Endothelial cell of umbilical vein (primary cell): ENCODE results near the gene STRIT1. TPM values are rescaled to one million over a fixed set of nuclear protein-coding genes. Genes with fewer than 3 reads are reported as not detected.
A peak's percentile ranks its signal among the peaks of the same experiment; 100 is the strongest.

Experiments
- BruUV-seq: library from RNA; stranded (reverse); fragments of 400-500 nt; replicated peaks from 2 replicates; lab custom pipeline; 2021; lab: Mats Ljungman, UMichigan
- CTCF ChIA-PET: fragments of 300-600, 350-600 bp; sonication (Branson Sonifier 250); formaldehyde crosslinking; loops from one replicate; lab custom pipeline; 2021; ENCODE audit warnings: antibody characterized with exemption, inconsistent platforms; lab: Charles Lee
- POLR2A ChIA-PET: fragments of 300-600, 350-600 bp; sonication (Branson Sonifier 250); formaldehyde crosslinking; loops from one replicate; lab custom pipeline; 2021; ENCODE audit warnings: antibody characterized with exemption, inconsistent platforms; lab: Charles Lee
- DNase-seq: peaks from one replicate; pipeline ENCODE4 v3.0.0-alpha.2; 2011; ENCODE audit warnings: low read depth, low spot score
- FAIRE-seq: peaks from 2 replicates; lab custom pipeline; 2011; peaks lifted over from hg19 to GRCh38; lab: Jason Lieb, UNC
- H2AFZ ChIP-seq: 2 replicates; pipeline ENCODE4 v1.6.0; 2012; ENCODE audit warnings: low read depth, low read length, control low read depth, inconsistent platforms
- H3K27ac ChIP-seq: 2 replicates; pipeline ENCODE4 v1.5.1; 2011; ENCODE audit warnings: low read depth, mild to moderate bottlenecking, control low read depth, low read length, moderate library complexity; ENCODE audit not compliant: insufficient read depth
- H3K27me3 ChIP-seq, 2 experiments: 2 replicates each; pipeline versions ENCODE4 v1.6.0 to v1.6.1; 2011; ENCODE audit warnings: low read length in 2 of 2, mixed read lengths in 1 of 2; ENCODE audit not compliant: control insufficient read depth in 2 of 2, insufficient read depth in 2 of 2
- H3K36me3 ChIP-seq, 2 experiments: 2 replicates in 1 of 2; 3 replicates in 1 of 2; pipeline ENCODE4 v1.5.1; 2011; ENCODE audit warnings: low read length in 2 of 2, mild to moderate bottlenecking in 1 of 2, moderate library complexity in 1 of 2; ENCODE audit not compliant: control insufficient read depth in 2 of 2, insufficient read depth in 2 of 2; ENCODE audit errors: extremely low read depth in 1 of 2
- H3K4me1 ChIP-seq: 3 replicates; pipeline ENCODE4 v1.5.1; 2011; ENCODE audit warnings: mild to moderate bottlenecking, low read length; ENCODE audit not compliant: control insufficient read depth, insufficient read depth; ENCODE audit errors: extremely low read depth
- H3K4me2 ChIP-seq: 2 replicates; pipeline ENCODE4 v1.6.1; 2011; ENCODE audit warnings: low read length, control low read depth, mixed read lengths; ENCODE audit not compliant: insufficient read depth
- H3K4me3 ChIP-seq, 3 experiments: fragments of 200-600 bp in 1 of 3; sonication (generic), shearing (Covaris generic) in 1 of 3; replicated peaks in 1 of 3; 2 replicates each; pipeline ENCODE4 v1.5.1; 2011 to 2016; ENCODE audit warnings: control low read depth in 3 of 3, low read length in 3 of 3, mild to moderate bottlenecking in 2 of 3, inconsistent platforms in 1 of 3, low read depth in 1 of 3, moderate library complexity in 1 of 3; ENCODE audit not compliant: insufficient read depth in 1 of 3
- H3K79me2 ChIP-seq: 2 replicates; pipeline ENCODE4 v1.6.0; 2012; ENCODE audit warnings: low read length, inconsistent platforms; ENCODE audit not compliant: control insufficient read depth, insufficient read depth
- H3K9ac ChIP-seq: replicated peaks from 2 replicates; pipeline ENCODE3; 2011; ENCODE audit warnings: low read length, control low read depth; ENCODE audit not compliant: insufficient read depth; ENCODE audit errors: extremely low read depth
- H3K9me1 ChIP-seq: replicated peaks from 3 replicates; pipeline ENCODE4 v1.6.0; 2011; ENCODE audit warnings: mild to moderate bottlenecking, low read length; ENCODE audit not compliant: control insufficient read depth, insufficient read depth; ENCODE audit errors: extremely low read depth
- H3K9me3 ChIP-seq: replicated peaks from 2 replicates; pipeline ENCODE4 v1.5.1; 2012; ENCODE audit warnings: low read length, inconsistent platforms; ENCODE audit not compliant: control insufficient read depth, insufficient read depth
- H4K20me1 ChIP-seq: replicated peaks from 2 replicates; pipeline ENCODE3; 2011; ENCODE audit warnings: mild to moderate bottlenecking, low read length; ENCODE audit not compliant: control insufficient read depth, insufficient read depth; ENCODE audit errors: extremely low read depth
- EZH2 ChIP-seq: IDR thresholded peaks from 2 replicates; pipeline ENCODE4 v1.6.1; 2012; ENCODE audit warnings: borderline replicate concordance, low read depth, mild to moderate bottlenecking, moderate library complexity, low read length, inconsistent platforms; ENCODE audit not compliant: severe bottlenecking
- FOS ChIP-seq: IDR thresholded peaks from 2 replicates; pipeline ENCODE4 v1.6.1; 2011; ENCODE audit warnings: mild to moderate bottlenecking, low read length, moderate library complexity, borderline replicate concordance; ENCODE audit not compliant: insufficient read depth
- GATA2 ChIP-seq: IDR thresholded peaks from 2 replicates; pipeline ENCODE4 v1.7.0; 2011; ENCODE audit warnings: low read depth, mild to moderate bottlenecking, moderate library complexity, mixed read lengths, low read length; ENCODE audit not compliant: insufficient read length, insufficient read depth
- JUN ChIP-seq: IDR thresholded peaks from 2 replicates; pipeline ENCODE4 v1.6.1; 2011; ENCODE audit warnings: borderline replicate concordance, low read depth; ENCODE audit not compliant: insufficient read length, insufficient read depth
- MYC ChIP-seq: IDR thresholded peaks from one replicate; pipeline ENCODE4 v1.6.1; 2011; ENCODE audit warnings: mild to moderate bottlenecking, low read depth, low read length
- POLR2A ChIP-seq: IDR thresholded peaks from 2 replicates; pipeline ENCODE4 v1.6.1; 2012; ENCODE audit warnings: low read depth, mild to moderate bottlenecking, control low read depth, low read length
- POLR2AphosphoS5 ChIP-seq: IDR thresholded peaks from 2 replicates; pipeline ENCODE4 v1.6.1; 2012; ENCODE audit warnings: low read depth, mild to moderate bottlenecking, control low read depth, low read length, moderate library complexity; ENCODE audit not compliant: insufficient read depth
- dilution Hi-C: fragments of 300-500 bp; cut with MboI; formaldehyde crosslinking; loops from one replicate; pipeline ENCODE4 v1.15.0; 2019; ENCODE audit warnings: low sequenced_read_pairs; ENCODE audit not compliant: extremely low pct_ligation_motif_present
- intact Hi-C: fragments of 100-400 bp; cut with micrococcal nuclease; formaldehyde crosslinking; loops from one replicate; pipeline ENCODE4 v1.10.0; 2022
- polyA plus RNA-seq, 4 experiments: library from polyadenylated mRNA; depleted of rRNA in 3 of 4; stranded (reverse) in 3 of 4; unstranded in 1 of 4; fragments of >200 nt; gene quantifications; 2 replicates each; pipeline versions ENCODE4 v1.2.1 to v1.2.3, GENCODE V29; 2011 to 2012; ENCODE audit warnings: missing spikeins in 1 of 4
- total RNA-seq: library from RNA; stranded (reverse); gene quantifications from 2 replicates; pipeline ENCODE4 v1.2.3, GENCODE V29; 2021
- TF ChIP-seq, protein P1 (sequence below), 2 donors: IDR thresholded peaks; 1 replicate in 1 of 2; 2 replicates in 1 of 2; pipeline ENCODE4 v1.5.1; 2011; ENCODE audit warnings: low read length in 2 of 2, mild to moderate bottlenecking in 2 of 2, moderate library complexity in 2 of 2, control low read depth in 1 of 2, inconsistent platforms in 1 of 2, low read depth in 1 of 2; ENCODE audit not compliant: insufficient read depth in 1 of 2; ENCODE audit errors: extremely low read depth in 1 of 2
- TF ChIP-seq, protein P2 (sequence below): IDR thresholded peaks from 2 replicates; pipeline ENCODE4 v1.6.1; 2011; ENCODE audit not compliant: insufficient read depth, insufficient read length

Gene STRIT1
- total and polyA plus RNA-seq, 2 donors (not counting 3 experiments of a cell fraction or from before 2014, with no cell fraction given), result not detected

- H4K20me1 ChIP-seq, result no peaks in the 10 kb centered on the region
- dilution Hi-C loops, result no loop called here
- H3K79me2 ChIP-seq, result no peaks in the 10 kb centered on the region
- DNase-seq (no peak), FAIRE-seq (no peak)
- CTCF ChIA-PET, result interaction anchor here (1.1 to 1.4 kb wide), 2 partner anchors 354 to 355 kb away, joined by 3 read pairs; no protein-coding TSS in a partner anchor
- no TSS peak for BruUV-seq
- no peak overlapping the region for H3K9ac ChIP-seq
- POLR2A ChIA-PET, result no interaction called here
- no peaks in the 10 kb centered on the region for H3K36me3 ChIP-seq
- H3K27me3 ChIP-seq, result no peaks in the 10 kb centered on the region
- no peaks in the 10 kb centered on the region for H3K9me1 ChIP-seq
- no peak overlapping the region for H3K4me3 ChIP-seq
- intact Hi-C loops, result no loop called here
- no peak overlapping the region for H2AFZ ChIP-seq
- H3K27ac ChIP-seq, result no peak overlapping the region
- TF ChIP-seq FOS (peak; percentile 68), POLR2AphosphoS5 (no peak)
- no peaks in the 10 kb centered on the region for H3K9me3 ChIP-seq
- H3K4me1 ChIP-seq, result peaks cover 5% of the 10 kb centered on the region
- no peak overlapping the region for H3K4me2 ChIP-seq
Observed at GRCh38 chr3:155308831-155309230, 15.3 kb upstream of the STRIT1 start.

DNA sequence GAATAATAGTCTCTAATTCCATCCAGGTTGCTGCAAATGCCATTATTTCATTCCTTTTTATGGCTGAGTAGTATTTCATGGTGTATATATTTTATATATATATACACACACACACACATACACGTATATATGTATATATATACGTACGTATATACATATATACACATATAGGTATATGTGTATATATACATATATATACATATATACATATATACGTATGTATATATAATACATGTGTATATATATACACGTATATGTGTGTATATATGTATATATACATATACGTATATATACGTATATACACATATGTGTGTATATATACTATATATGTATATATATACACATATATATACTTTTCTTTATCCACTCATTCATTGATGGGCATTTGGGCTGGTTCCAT lies 13.7 kb upstream of the STRIT1 start:
- no peak overlapping the region for H3K27ac ChIP-seq

More for the DNA sequence above, 13.7 kb upstream of the STRIT1 start:
- no peaks in the 10 kb centered on the region for H4K20me1 ChIP-seq
- H3K4me2 ChIP-seq, result no peak overlapping the region
- H3K4me3 ChIP-seq, result no peak overlapping the region
- no peak for FAIRE-seq
- no peaks in the 10 kb centered on the region for H3K36me3 ChIP-seq
- DNase-seq, result no peak
- H3K27me3 ChIP-seq, result no peaks in the 10 kb centered on the region
- dilution Hi-C loops, result no loop called here
- H3K4me1 ChIP-seq, result peaks cover 5% of the 10 kb centered on the region
- no peaks in the 10 kb centered on the region for H3K9me3 ChIP-seq
- BruUV-seq, result no TSS peak
- no peaks in the 10 kb centered on the region for H3K79me2 ChIP-seq
- ChIA-PET POLR2A (no interaction called here), CTCF (no interaction called here)
- intact Hi-C loops, result no loop called here
- H3K9ac ChIP-seq, result no peak overlapping the region
- TF ChIP-seq GATA2 (no peak), POLR2A (no peak), JUN (no peak), EZH2 (no peak), MYC (no peak), POLR2AphosphoS5 (no peak), FOS (no peak)
- TF ChIP-seq, protein P1, sequence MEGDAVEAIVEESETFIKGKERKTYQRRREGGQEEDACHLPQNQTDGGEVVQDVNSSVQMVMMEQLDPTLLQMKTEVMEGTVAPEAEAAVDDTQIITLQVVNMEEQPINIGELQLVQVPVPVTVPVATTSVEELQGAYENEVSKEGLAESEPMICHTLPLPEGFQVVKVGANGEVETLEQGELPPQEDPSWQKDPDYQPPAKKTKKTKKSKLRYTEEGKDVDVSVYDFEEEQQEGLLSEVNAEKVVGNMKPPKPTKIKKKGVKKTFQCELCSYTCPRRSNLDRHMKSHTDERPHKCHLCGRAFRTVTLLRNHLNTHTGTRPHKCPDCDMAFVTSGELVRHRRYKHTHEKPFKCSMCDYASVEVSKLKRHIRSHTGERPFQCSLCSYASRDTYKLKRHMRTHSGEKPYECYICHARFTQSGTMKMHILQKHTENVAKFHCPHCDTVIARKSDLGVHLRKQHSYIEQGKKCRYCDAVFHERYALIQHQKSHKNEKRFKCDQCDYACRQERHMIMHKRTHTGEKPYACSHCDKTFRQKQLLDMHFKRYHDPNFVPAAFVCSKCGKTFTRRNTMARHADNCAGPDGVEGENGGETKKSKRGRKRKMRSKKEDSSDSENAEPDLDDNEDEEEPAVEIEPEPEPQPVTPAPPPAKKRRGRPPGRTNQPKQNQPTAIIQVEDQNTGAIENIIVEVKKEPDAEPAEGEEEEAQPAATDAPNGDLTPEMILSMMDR (IDR thresholded peaks at IDR 0.05; ENCODE audit: extremely low read depth in 1 of 2, insufficient read depth in 1 of 2, low read depth in 1 of 2, low read length in 2 of 2), result no peak
- TF ChIP-seq, protein P2, sequence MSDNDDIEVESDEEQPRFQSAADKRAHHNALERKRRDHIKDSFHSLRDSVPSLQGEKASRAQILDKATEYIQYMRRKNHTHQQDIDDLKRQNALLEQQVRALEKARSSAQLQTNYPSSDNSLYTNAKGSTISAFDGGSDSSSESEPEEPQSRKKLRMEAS, result no peak
- no peaks in the 10 kb centered on the region for H3K9me1 ChIP-seq
- H2AFZ ChIP-seq, result no peak overlapping the region
